NCI-H2171 treated with DMSO at 0.1 percent for 48 hours (cell line): ENCODE results near the gene DVL3.

Experiments
- DNase-seq: peaks from one replicate; lab custom pipeline; 2025; lab: John Stamatoyannopoulos, UW

The DVL3 gene

DNA sequence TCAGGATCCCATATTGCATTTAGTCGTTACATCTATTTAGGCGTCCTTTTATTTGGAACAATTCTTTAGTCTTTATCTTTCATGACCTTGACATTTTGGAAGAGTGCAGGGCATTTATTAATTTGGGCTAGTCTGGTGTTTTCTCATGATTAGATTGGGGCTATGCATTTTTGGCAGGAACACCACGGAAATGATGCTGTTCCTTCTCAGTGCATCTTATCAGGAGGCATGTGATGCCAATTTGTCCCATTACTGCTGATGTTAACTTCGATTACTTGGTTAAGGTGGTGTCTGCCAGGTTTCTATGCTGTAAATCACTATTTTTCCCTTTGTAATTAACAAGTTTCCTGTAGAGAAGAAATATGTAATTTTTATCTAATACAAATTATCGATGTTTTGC, 56.1 kb downstream of the DVL3 start:
- no peak for DNase-seq

DNA sequence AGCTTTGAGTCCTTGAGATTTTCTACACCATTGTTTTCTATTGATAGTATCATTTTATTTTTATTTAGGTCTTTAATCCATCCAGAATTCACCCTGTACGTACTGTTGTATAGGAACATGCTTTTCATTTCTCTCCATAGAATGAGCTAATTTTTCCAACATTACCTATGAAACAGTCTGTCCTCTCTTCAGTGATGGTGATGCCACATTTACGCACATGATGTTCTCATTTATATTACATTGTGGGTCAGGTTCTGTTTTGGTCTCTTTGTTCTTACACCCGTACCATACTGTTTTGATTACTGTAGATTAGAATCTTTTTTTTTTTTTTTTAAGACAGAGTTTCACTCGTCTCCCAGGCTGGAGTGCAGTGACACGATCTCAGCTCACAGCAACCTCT, 56.5 kb downstream of the DVL3 start:
- DNase-seq = no peak

DNA sequence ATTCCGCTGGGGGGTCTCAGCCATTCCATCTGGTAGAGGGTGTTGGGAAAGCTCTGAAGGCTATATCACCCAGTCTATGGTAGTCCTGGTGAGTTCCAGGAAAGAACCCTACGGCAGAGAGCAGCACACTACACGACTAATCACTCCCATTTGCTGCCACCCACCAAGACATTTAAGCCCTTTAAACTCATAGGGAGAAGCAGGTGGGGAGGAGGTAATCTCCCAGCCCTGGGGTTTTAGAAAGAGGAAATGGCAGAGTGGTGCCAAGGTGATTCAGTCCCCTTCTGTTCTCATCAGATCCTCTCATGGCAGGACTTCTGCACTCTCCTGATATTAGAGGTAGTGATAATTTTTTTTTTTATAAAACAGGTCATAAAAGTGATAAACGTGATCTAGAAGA, 63.6 kb downstream of the DVL3 start:
- no peak for DNase-seq

DNA sequence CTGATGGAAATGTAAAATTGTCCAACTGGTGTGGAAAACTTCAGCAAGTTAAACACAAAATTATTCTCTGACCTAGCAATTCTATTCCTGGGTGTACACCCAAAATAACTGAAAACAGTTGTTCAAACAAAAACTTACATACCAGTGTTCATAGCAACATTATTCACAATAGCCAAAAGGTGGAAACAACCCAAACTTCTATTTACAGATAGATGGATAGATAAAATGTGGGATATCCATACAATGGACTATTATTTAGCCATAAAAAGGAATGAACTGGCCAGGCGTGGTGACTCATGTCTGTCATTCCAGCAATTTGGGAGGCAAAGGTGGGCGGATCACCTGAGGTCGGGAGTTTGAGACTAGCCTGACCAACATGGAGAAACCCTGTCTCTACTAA, 67.3 kb downstream of the DVL3 start:
- DNase-seq = no peak
